Type B pancreatic cell (in vitro differentiated cells): ENCODE measurements around the gene PLCD4. TPM values are rescaled to one million over a fixed set of nuclear protein-coding genes. Genes with fewer than 3 reads are reported as not detected.

Experiments used
- DNase-seq: peaks from one replicate; pipeline ENCODE4 v3.0.0; 2021; ENCODE audit warnings: mixed read lengths; ENCODE audit not compliant: unreplicated experiment; ENCODE audit errors: extremely low spot score
- H3K27ac Mint-ChIP-seq: 2 replicates; pipeline ENCODE4 v1.8.0; 2021; ENCODE audit warnings: mild to moderate bottlenecking, mixed read lengths
- H3K27me3 Mint-ChIP-seq: 2 replicates; pipeline ENCODE4 v1.8.0; 2021; ENCODE audit warnings: mixed read lengths
- H3K36me3 Mint-ChIP-seq: 2 replicates; pipeline ENCODE4 v1.8.0; 2021; ENCODE audit warnings: mixed read lengths
- H3K4me1 Mint-ChIP-seq: one replicate; pipeline ENCODE4 v1.8.0; 2021; ENCODE audit warnings: mixed read lengths; ENCODE audit not compliant: unreplicated experiment
- H3K4me3 Mint-ChIP-seq: 2 replicates; pipeline ENCODE4 v1.8.0; 2021; ENCODE audit warnings: mild to moderate bottlenecking, mixed read lengths
- H3K9me3 Mint-ChIP-seq: 2 replicates; pipeline ENCODE4 v1.8.0; 2021; ENCODE audit warnings: mixed read lengths
- total RNA-seq: library from RNA; stranded (reverse); gene quantifications from 2 replicates; pipeline ENCODE4 v1.2.1, GENCODE V29; 2021; ENCODE audit warnings: low replicate concordance
- TF ChIP-seq, protein P1 (sequence below): fragments of 200-600 bp; sonication (generic); conservative IDR thresholded peaks from 2 replicates; pipeline ENCODE4 v1.5.0; 2021; ENCODE audit warnings: antibody characterized with exemption, mild to moderate bottlenecking

The PLCD4 gene
- total RNA-seq, 1 donor from 2014 or later, result 1.4 TPM

GRCh38 chr2:218622606-218623365 is 15.1 kb downstream of the PLCD4 start:
- Mint-ChIP-seq H3K9me3 (no peaks in the 10 kb centered on the region), H3K4me3 (no peak overlapping the region), H3K4me1 (peaks cover 4% of the 10 kb centered on the region), H3K36me3 (no peaks in the 10 kb centered on the region), H3K27me3 (peaks cover 3% of the 10 kb centered on the region), H3K27ac (no peak overlapping the region)
- TF ChIP-seq, protein P1, sequence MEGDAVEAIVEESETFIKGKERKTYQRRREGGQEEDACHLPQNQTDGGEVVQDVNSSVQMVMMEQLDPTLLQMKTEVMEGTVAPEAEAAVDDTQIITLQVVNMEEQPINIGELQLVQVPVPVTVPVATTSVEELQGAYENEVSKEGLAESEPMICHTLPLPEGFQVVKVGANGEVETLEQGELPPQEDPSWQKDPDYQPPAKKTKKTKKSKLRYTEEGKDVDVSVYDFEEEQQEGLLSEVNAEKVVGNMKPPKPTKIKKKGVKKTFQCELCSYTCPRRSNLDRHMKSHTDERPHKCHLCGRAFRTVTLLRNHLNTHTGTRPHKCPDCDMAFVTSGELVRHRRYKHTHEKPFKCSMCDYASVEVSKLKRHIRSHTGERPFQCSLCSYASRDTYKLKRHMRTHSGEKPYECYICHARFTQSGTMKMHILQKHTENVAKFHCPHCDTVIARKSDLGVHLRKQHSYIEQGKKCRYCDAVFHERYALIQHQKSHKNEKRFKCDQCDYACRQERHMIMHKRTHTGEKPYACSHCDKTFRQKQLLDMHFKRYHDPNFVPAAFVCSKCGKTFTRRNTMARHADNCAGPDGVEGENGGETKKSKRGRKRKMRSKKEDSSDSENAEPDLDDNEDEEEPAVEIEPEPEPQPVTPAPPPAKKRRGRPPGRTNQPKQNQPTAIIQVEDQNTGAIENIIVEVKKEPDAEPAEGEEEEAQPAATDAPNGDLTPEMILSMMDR, result no peak
- no peak for DNase-seq

GRCh38 chr2:218623366-218623705 is 15.6 kb downstream of the PLCD4 start:
- no peak overlapping the region for H3K27ac Mint-ChIP-seq
- no peaks in the 10 kb centered on the region for H3K36me3 Mint-ChIP-seq
- TF ChIP-seq, protein P1, result no peak
- H3K4me1 Mint-ChIP-seq, result peaks cover 4% of the 10 kb centered on the region
- DNase-seq, result no peak
- peaks cover 3% of the 10 kb centered on the region for H3K27me3 Mint-ChIP-seq
- H3K9me3 Mint-ChIP-seq, result no peaks in the 10 kb centered on the region
- H3K4me3 Mint-ChIP-seq, result no peak overlapping the region

GRCh38 chr2:218626369-218626768 is 18.7 kb downstream of the PLCD4 start:
- H3K4me1 Mint-ChIP-seq, result peaks cover 4% of the 10 kb centered on the region
- no peak overlapping the region for H3K27ac Mint-ChIP-seq
- H3K27me3 Mint-ChIP-seq, result no peaks in the 10 kb centered on the region
- no peak overlapping the region for H3K4me3 Mint-ChIP-seq
- TF ChIP-seq, protein P1, result no peak
- no peaks in the 10 kb centered on the region for H3K36me3 Mint-ChIP-seq
- DNase-seq, result no peak
- no peaks in the 10 kb centered on the region for H3K9me3 Mint-ChIP-seq

GRCh38 chr2:218627939-218628338 is 20.2 kb downstream of the PLCD4 start:
- no peaks in the 10 kb centered on the region for H3K27me3 Mint-ChIP-seq
- DNase-seq, result no peak
- H3K36me3 Mint-ChIP-seq, result no peaks in the 10 kb centered on the region
- H3K4me1 Mint-ChIP-seq, result peaks cover 4% of the 10 kb centered on the region
- H3K27ac Mint-ChIP-seq, result no peak overlapping the region
- TF ChIP-seq, protein P1, result no peak
- no peaks in the 10 kb centered on the region for H3K9me3 Mint-ChIP-seq
- no peak overlapping the region for H3K4me3 Mint-ChIP-seq

GRCh38 chr2:218631837-218632236 is 24.1 kb downstream of the PLCD4 start:
- DNase-seq, result no peak
- Mint-ChIP-seq H3K27me3 (no peaks in the 10 kb centered on the region), H3K4me3 (no peak overlapping the region), H3K9me3 (no peaks in the 10 kb centered on the region), H3K27ac (no peak overlapping the region), H3K4me1 (no peaks in the 10 kb centered on the region), H3K36me3 (peaks cover 8% of the 10 kb centered on the region)
- TF ChIP-seq, protein P1, result no peak
